Lower leg skin (tissue), 3 donors: ENCODE results near the gene ZNF862.

Source experiments
- CTCF ChIP-seq, 3 donors: fragments of 450-650 bp; IDR thresholded peaks; one replicate each; pipeline ENCODE4 v1.5.1; 2016; ENCODE audit warnings: antibody characterized with exemption in 3 of 3, mild to moderate bottlenecking in 3 of 3, moderate library complexity in 2 of 3
- POLR2A ChIP-seq, 2 donors: fragments of 450-650 bp; IDR thresholded peaks; one replicate each; pipeline ENCODE4 v1.6.1; 2016 to 2017; ENCODE audit warnings: antibody characterized with exemption in 2 of 2, mild to moderate bottlenecking in 1 of 2, moderate library complexity in 1 of 2

- no peak for TF ChIP-seq CTCF (IDR thresholded peaks at IDR 0.05)
- no peak for TF ChIP-seq POLR2A (IDR thresholded peaks at IDR 0.05)
Measured at GRCh38 chr7:149860821-149861727, 22.9 kb downstream of the ZNF862 start.
